DND-41 (cell line): ENCODE measurements around the gene TECR.

Experiments
- ATAC-seq: fragments of 200-7000 bp; cut with Tn5 transposase; 3 replicates; pipeline ENCODE4 v1.9.1; 2021; ENCODE audit warnings: low read depth; ENCODE audit not compliant: insufficient read depth
- DNase-seq: peaks from one replicate; pipeline ENCODE4 v3.0.0-alpha.2; 2020
- H2AFZ ChIP-seq: 2 replicates; pipeline ENCODE4 v1.6.0; 2012; ENCODE audit warnings: low read depth, low read length
- H3K27ac ChIP-seq: 2 replicates; pipeline ENCODE4 v1.5.1; 2012; ENCODE audit warnings: low read length, inconsistent platforms
- H3K27me3 ChIP-seq: fragments of 200-600 bp; sonication (generic); 2 replicates; pipeline ENCODE4 v1.6.0; 2012; ENCODE audit warnings: low read length, mild to moderate bottlenecking, inconsistent platforms; ENCODE audit not compliant: insufficient read depth, poor library complexity
- H3K36me3 ChIP-seq: 2 replicates; pipeline ENCODE4 v1.5.1; 2012; ENCODE audit warnings: low read length, inconsistent platforms; ENCODE audit not compliant: insufficient read depth
- H3K4me1 ChIP-seq: 2 replicates; pipeline ENCODE4 v1.5.1; 2012; ENCODE audit warnings: mild to moderate bottlenecking, low read length; ENCODE audit not compliant: insufficient read depth
- H3K4me2 ChIP-seq: 2 replicates; pipeline ENCODE4 v1.6.0; 2012; ENCODE audit warnings: mild to moderate bottlenecking, moderate library complexity, low read length, inconsistent platforms; ENCODE audit not compliant: insufficient read depth
- H3K4me3 ChIP-seq, 2 experiments: fragments of 200-600 bp in 1 of 2; shearing (Covaris generic) in 1 of 2; 2 replicates each; pipeline ENCODE4 v1.5.1; 2012 to 2016; ENCODE audit warnings: inconsistent platforms in 2 of 2, low read length in 2 of 2, mild to moderate bottlenecking in 2 of 2, low read depth in 1 of 2, moderate library complexity in 1 of 2
- H3K79me2 ChIP-seq: 2 replicates; pipeline ENCODE4 v1.6.0; 2012; ENCODE audit warnings: low read length, inconsistent platforms; ENCODE audit not compliant: insufficient read depth
- H3K9ac ChIP-seq: 2 replicates; pipeline ENCODE4 v1.6.0; 2012; ENCODE audit warnings: low read depth, mild to moderate bottlenecking, inconsistent platforms, low read length, moderate library complexity
- H3K9me3 ChIP-seq: 2 replicates; pipeline ENCODE4 v1.5.1; 2012; ENCODE audit warnings: low read length, moderate library complexity, mild to moderate bottlenecking, inconsistent platforms; ENCODE audit not compliant: insufficient read depth, severe bottlenecking
- H4K20me1 ChIP-seq: 2 replicates; pipeline ENCODE4 v1.6.0; 2012; ENCODE audit warnings: low read length; ENCODE audit not compliant: insufficient read depth
- EZH2 ChIP-seq: IDR thresholded peaks from 3 replicates; pipeline ENCODE4 v1.6.1; 2012; ENCODE audit warnings: borderline replicate concordance, low read depth, mild to moderate bottlenecking, moderate library complexity, low read length, inconsistent platforms; ENCODE audit not compliant: severe bottlenecking
- TF ChIP-seq, protein P1 (sequence below): IDR thresholded peaks from 2 replicates; pipeline ENCODE4 v1.5.1; 2012; ENCODE audit warnings: borderline replicate concordance, low read length, moderate library complexity, mild to moderate bottlenecking; ENCODE audit not compliant: poor library complexity, severe bottlenecking; ENCODE audit errors: extremely low read depth

Gene TECR

DNA sequence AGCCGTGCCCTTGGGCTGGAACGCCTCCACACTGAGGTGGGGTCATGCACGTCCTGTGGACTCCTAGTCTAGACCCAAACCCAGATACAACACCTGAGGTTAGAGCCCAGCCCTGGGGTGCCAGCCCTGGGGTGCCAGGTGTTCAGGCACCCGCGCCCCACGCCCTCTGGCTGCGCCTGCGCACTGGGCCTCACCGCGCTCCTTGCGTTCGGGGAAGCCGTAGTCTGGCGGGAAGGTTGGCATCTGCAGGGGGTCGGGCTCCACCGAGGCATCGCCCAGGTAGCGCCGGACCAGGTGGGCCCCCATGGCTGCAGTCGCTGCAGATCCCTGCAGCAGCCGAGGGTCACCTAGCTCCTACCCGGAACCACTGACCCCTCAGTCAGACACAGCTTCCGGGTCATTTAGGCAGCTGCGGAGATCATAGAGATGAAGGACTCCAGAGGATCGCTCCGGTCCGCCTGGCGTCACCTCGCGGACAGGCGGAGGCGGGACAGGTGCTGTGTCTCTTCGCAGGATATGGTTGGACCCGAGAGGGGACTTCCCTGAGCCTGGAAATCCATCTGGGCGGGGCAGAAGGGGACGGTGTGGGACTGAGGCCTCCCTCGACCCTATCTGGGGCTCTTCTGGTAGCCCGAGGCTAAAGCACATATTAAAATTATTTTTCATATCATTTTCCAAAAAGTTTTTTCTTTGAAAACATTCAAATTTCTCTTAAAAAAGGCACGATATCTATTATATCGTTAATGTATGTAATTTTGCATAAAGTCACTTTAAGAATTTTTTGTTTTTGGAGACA is 42.5 kb downstream of the TECR start, which contains the start of gene NDUFB7:
Gene NDUFB7, minus strand, starts transcription at position 372 of the 796 bp plus-strand sequence. Its CDS starts 66 bp downstream, at position 306.
- no peak for TF ChIP-seq EZH2
- TF ChIP-seq, protein P1, sequence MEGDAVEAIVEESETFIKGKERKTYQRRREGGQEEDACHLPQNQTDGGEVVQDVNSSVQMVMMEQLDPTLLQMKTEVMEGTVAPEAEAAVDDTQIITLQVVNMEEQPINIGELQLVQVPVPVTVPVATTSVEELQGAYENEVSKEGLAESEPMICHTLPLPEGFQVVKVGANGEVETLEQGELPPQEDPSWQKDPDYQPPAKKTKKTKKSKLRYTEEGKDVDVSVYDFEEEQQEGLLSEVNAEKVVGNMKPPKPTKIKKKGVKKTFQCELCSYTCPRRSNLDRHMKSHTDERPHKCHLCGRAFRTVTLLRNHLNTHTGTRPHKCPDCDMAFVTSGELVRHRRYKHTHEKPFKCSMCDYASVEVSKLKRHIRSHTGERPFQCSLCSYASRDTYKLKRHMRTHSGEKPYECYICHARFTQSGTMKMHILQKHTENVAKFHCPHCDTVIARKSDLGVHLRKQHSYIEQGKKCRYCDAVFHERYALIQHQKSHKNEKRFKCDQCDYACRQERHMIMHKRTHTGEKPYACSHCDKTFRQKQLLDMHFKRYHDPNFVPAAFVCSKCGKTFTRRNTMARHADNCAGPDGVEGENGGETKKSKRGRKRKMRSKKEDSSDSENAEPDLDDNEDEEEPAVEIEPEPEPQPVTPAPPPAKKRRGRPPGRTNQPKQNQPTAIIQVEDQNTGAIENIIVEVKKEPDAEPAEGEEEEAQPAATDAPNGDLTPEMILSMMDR: peak; percentile 99
- Histone ChIP-seq H4K20me1 (peaks cover 14% of the 10 kb centered on the region; the same call in 1 of the 2 replicates), H3K4me2 (peak within 1 kb of the TSS; percentile 95), H3K9me3 (no peaks in the 10 kb centered on the region), H3K27me3 (no peaks in the 10 kb centered on the region), H2AFZ (peak within 1 kb of the TSS; percentile 94), H3K79me2 (peaks cover 33% of the 10 kb centered on the region), H3K4me1 (peaks cover 36% of the 10 kb centered on the region), H3K27ac (peak within 1 kb of the TSS; percentile 92), H3K9ac (peak within 1 kb of the TSS; percentile 76), H3K36me3 (peaks cover 15% of the 10 kb centered on the region), H3K4me3 (peak within 1 kb of the TSS; percentile 71 to 94)
- peak; percentile 97 for ATAC-seq
- DNase-seq: peak; percentile 93

DNA sequence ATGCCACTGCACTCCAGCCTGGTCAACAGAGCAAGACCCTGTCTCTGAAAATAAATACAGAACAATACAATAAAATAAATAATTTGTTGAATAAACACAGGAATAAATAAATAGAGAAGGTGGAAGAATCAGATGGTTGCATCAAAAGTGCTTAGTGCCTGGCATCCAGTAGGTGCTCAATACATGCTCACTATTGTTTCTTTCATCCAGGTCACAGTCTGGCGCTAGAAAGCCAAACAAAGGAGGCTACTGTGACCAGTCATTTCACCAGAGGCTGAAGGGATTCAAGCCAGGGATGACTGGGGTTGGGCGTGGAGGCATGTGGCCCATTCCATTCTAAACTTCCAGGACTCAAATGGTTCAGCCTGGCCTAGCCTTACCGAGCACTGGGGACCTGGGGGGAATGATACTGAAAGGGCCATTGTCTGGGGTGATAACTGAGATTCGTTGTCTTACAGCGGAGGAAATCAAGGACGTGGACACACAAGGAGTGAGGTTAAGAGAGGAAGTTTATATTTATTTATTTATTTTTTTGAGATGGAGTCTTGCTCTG is 46.1 kb downstream of the TECR start:
- no peak overlapping the region for H2AFZ ChIP-seq
- no peaks in the 10 kb centered on the region for H3K36me3 ChIP-seq
- ATAC-seq (no peak), DNase-seq (no peak)
- H3K27me3 ChIP-seq: no peaks in the 10 kb centered on the region
- H3K4me3 ChIP-seq: no peak overlapping the region
- peaks cover 17% of the 10 kb centered on the region for H3K4me1 ChIP-seq
- TF ChIP-seq, protein P1: no peak
- TF ChIP-seq EZH2: no peak
- H3K9ac ChIP-seq: no peak overlapping the region
- no peaks in the 10 kb centered on the region for H4K20me1 ChIP-seq
- peaks cover 14% of the 10 kb centered on the region for H3K79me2 ChIP-seq
- no peaks in the 10 kb centered on the region for H3K9me3 ChIP-seq
- no peak overlapping the region for H3K4me2 ChIP-seq
- H3K27ac ChIP-seq: no peak overlapping the region

DNA sequence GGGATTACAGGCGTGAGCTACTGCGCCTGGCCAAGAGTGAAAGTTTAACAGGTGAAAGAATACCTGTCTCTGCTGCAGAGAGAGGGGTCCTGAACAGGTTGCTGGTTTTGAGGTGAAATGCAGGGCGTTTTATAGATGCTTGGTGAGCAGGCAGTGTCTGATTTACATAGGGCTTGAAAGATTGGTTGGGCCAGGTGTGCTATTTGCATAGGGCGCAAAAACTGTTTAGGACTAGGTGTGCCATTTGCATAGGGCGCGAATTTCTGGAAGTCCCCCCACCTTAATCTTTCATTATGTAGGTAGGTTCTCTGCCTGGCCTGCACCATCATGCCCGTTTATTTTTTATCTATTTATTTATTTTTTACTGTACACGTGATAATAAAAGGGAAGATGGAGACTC is 47.0 kb downstream of the TECR start:
- Histone ChIP-seq H3K9me3 (no peaks in the 10 kb centered on the region), H3K27me3 (no peaks in the 10 kb centered on the region), H3K4me1 (peaks cover 8% of the 10 kb centered on the region), H3K9ac (no peak overlapping the region), H3K36me3 (no peaks in the 10 kb centered on the region), H3K79me2 (peaks cover 5% of the 10 kb centered on the region), H3K27ac (no peak overlapping the region), H3K4me2 (no peak overlapping the region), H2AFZ (no peak overlapping the region), H4K20me1 (no peaks in the 10 kb centered on the region), H3K4me3 (no peak overlapping the region)
- TF ChIP-seq, protein P1: no peak
- ATAC-seq (no peak), DNase-seq (no peak)
